HepG2 (cell line): ENCODE results near the gene IQCH. TPM values are rescaled to one million over a fixed set of nuclear protein-coding genes. Genes with fewer than 3 reads are reported as not detected.

ENCODE experiments used
- ATAC-seq: fragments of 200-7000 bp; cut with Tn5 transposase; 3 replicates; pipeline ENCODE4 v1.9.1; 2020; ENCODE audit warnings: mild to moderate bottlenecking, moderate library complexity
- BruUV-seq: library from RNA; stranded (reverse); fragments of 400-500 nt; replicated peaks from 2 replicates; lab custom pipeline; 2021; lab: Mats Ljungman, UMichigan
- CTCF ChIA-PET: fragments of 300-600 bp; formaldehyde crosslinking; extraction: SDS; loops from one replicate; lab custom pipeline; 2021; ENCODE audit warnings: low total read pairs, inconsistent platforms, low intra/inter-chr PET ratio; lab: Yijun Ruan, JAX
- POLR2A ChIA-PET: fragments of 350-600 bp; sonication (Branson Sonifier 250); formaldehyde crosslinking; loops from one replicate; lab custom pipeline; 2020; ENCODE audit warnings: antibody characterized with exemption, inconsistent platforms; lab: Yijun Ruan, JAX
- DNase-seq: peaks from one replicate; pipeline ENCODE4 v3.0.0-alpha.2; 2015; ENCODE audit warnings: low spot score
- FAIRE-seq: peaks from 3 replicates; lab custom pipeline; 2011; peaks lifted over from hg19 to GRCh38; lab: Jason Lieb, UNC
- H2AFZ ChIP-seq: one replicate; pipeline ENCODE4 v1.6.1; 2011; ENCODE audit warnings: low read length, inconsistent platforms
- H3K27ac ChIP-seq: fragments of 300-600 bp; 3 replicates; pipeline ENCODE4 v1.8.0; 2011; ENCODE audit warnings: mixed run types, mild to moderate bottlenecking, mixed read lengths, low read length, inconsistent platforms; ENCODE audit not compliant: insufficient read depth; ENCODE audit errors: extremely low read length
- H3K27me3 ChIP-seq, 2 experiments: fragments of 200-600 bp in 1 of 2; 2 replicates in 1 of 2; 3 replicates in 1 of 2; pipeline versions ENCODE4 v1.6.0 to v1.8.0; 2011; ENCODE audit warnings: low read length in 2 of 2, mild to moderate bottlenecking in 2 of 2, moderate library complexity in 2 of 2, inconsistent platforms in 1 of 2; ENCODE audit not compliant: insufficient read depth in 2 of 2, control insufficient read depth in 1 of 2
- H3K36me3 ChIP-seq, 2 experiments: fragments of 200-600 bp in 1 of 2; replicated peaks in 1 of 2; 2 replicates in 1 of 2; 3 replicates in 1 of 2; pipeline versions ENCODE4 v1.5.1 to v1.8.0; 2011; ENCODE audit warnings: low read length in 2 of 2, inconsistent platforms in 1 of 2; ENCODE audit not compliant: insufficient read depth in 2 of 2, control insufficient read depth in 1 of 2
- H3K4me1 ChIP-seq: 2 replicates; pipeline ENCODE4 v1.5.1; 2012; ENCODE audit warnings: low read length, inconsistent platforms; ENCODE audit not compliant: insufficient read depth
- H3K4me2 ChIP-seq: 2 replicates; pipeline ENCODE4 v1.6.0; 2011; ENCODE audit warnings: low read depth, low read length, inconsistent platforms
- H3K4me3 ChIP-seq, 3 experiments: fragments of 200-600 bp in 1 of 3; sonication (generic), shearing (Covaris generic) in 1 of 3; replicated peaks in 1 of 3; 2 replicates each; pipeline ENCODE4 v1.5.1; 2011 to 2016; ENCODE audit warnings: low read length in 3 of 3, inconsistent platforms in 2 of 3, low read depth in 2 of 3, mild to moderate bottlenecking in 2 of 3, control low read depth in 1 of 3, mixed read lengths in 1 of 3; ENCODE audit not compliant: insufficient read depth in 1 of 3
- H3K79me2 ChIP-seq: one replicate; pipeline ENCODE4 v1.6.1; 2011; ENCODE audit warnings: low read length, inconsistent platforms; ENCODE audit not compliant: insufficient read depth
- H3K9ac ChIP-seq: 2 replicates; pipeline ENCODE4 v1.6.0; 2011; ENCODE audit warnings: mild to moderate bottlenecking, low read depth, low read length, inconsistent platforms; ENCODE audit not compliant: insufficient read depth
- H3K9me3 ChIP-seq: 2 replicates; pipeline ENCODE4 v1.5.1; 2012; ENCODE audit warnings: mild to moderate bottlenecking, low read length
- H4K20me1 ChIP-seq: 2 replicates; pipeline ENCODE4 v1.6.0; 2011; ENCODE audit warnings: inconsistent platforms, mild to moderate bottlenecking, low read length, moderate library complexity; ENCODE audit not compliant: insufficient read depth
- ASH2L ChIP-seq: fragments of 300-600, 200-600 bp; sonication (generic); IDR thresholded peaks from 2 replicates; pipeline ENCODE4 v1.7.0; 2017; ENCODE audit warnings: low read depth, mild to moderate bottlenecking, moderate library complexity, mixed read lengths, low read length; ENCODE audit not compliant: insufficient read length
- CCDC6 ChIP-seq: sonication (generic); formaldehyde crosslinking; IDR thresholded peaks from 2 replicates; pipeline ENCODE4 v1.8.1; 2022; ENCODE audit warnings: mild to moderate bottlenecking, missing genetic modification reagents, moderate library complexity
- EED ChIP-seq: sonication (generic); formaldehyde crosslinking; IDR thresholded peaks from 2 replicates; pipeline ENCODE4 v1.5.0; 2020; ENCODE audit warnings: mild to moderate bottlenecking, missing genetic modification reagents
- FOXC1 ChIP-seq: sonication (generic); formaldehyde crosslinking; IDR thresholded peaks from 2 replicates; pipeline ENCODE4 v1.8.0; 2022; ENCODE audit warnings: mild to moderate bottlenecking, missing genetic modification reagents, borderline replicate concordance
- GTF2F1 ChIP-seq: fragments of 150-350 bp; IDR thresholded peaks from 2 replicates; pipeline ENCODE4 v1.6.1; 2014; ENCODE audit warnings: low read length
- MBD4 ChIP-seq: IDR thresholded peaks from 2 replicates; pipeline ENCODE4 v1.6.1; 2012; ENCODE audit warnings: low read length, inconsistent platforms, borderline replicate concordance
- MEF2D ChIP-seq: sonication (generic); formaldehyde crosslinking; IDR thresholded peaks from 2 replicates; pipeline ENCODE4 v1.5.1; 2020; ENCODE audit warnings: mild to moderate bottlenecking, missing genetic modification reagents
- POGZ ChIP-seq: sonication (generic); formaldehyde crosslinking; IDR thresholded peaks from 2 replicates; pipeline ENCODE4 v1.4.0; 2020; ENCODE audit warnings: mild to moderate bottlenecking, missing genetic modification reagents
- RFX3 ChIP-seq: IDR thresholded peaks from 2 replicates; pipeline ENCODE4 v1.6.1; 2016; ENCODE audit warnings: missing biosample characterization, missing genetic modification reagents
- TCF7L2 ChIP-seq: IDR thresholded peaks from 2 replicates; pipeline ENCODE4 v1.6.1; 2011; ENCODE audit warnings: mild to moderate bottlenecking, low read depth, low read length, moderate library complexity
- ZC3H13 ChIP-seq: sonication (generic); formaldehyde crosslinking; IDR thresholded peaks from 2 replicates; pipeline ENCODE4 v1.8.1; 2023; ENCODE audit warnings: mild to moderate bottlenecking, missing genetic modification reagents, moderate library complexity
- ZFP36L1 ChIP-seq: sonication (generic); formaldehyde crosslinking; IDR thresholded peaks from 2 replicates; pipeline ENCODE4 v1.8.0; 2022; ENCODE audit warnings: mild to moderate bottlenecking, missing genetic modification reagents, moderate library complexity
- ZNF337 ChIP-seq: sonication (generic); formaldehyde crosslinking; IDR thresholded peaks from 2 replicates; pipeline ENCODE4 v1.5.1; 2020; ENCODE audit warnings: missing genetic modification reagents, low read depth, mild to moderate bottlenecking, borderline replicate concordance
- ZNF567 ChIP-seq: sonication (generic); formaldehyde crosslinking; IDR thresholded peaks from 2 replicates; pipeline ENCODE4 v1.8.1; 2023; ENCODE audit warnings: mild to moderate bottlenecking, missing genetic modification reagents, borderline replicate concordance
- ZNF569 ChIP-seq: sonication (generic); formaldehyde crosslinking; IDR thresholded peaks from 2 replicates; pipeline ENCODE4 v1.5.0; 2020; ENCODE audit warnings: mild to moderate bottlenecking, missing genetic modification reagents, moderate library complexity, borderline replicate concordance
- WGBS: methylation state at CpG from one replicate; pipeline ENCODE4 v1.1.6; 2017; ENCODE audit warnings: low lambda C conversion rate; 5-methylcytosine and 5-hydroxymethylcytosine counted together
- in situ Hi-C: cut with HindIII; loops from 2 replicates; pipeline ENCODE4 v1.10.0; 2017; ENCODE audit warnings: low pct_unique_long_range_greater_than_20kb; ENCODE audit not compliant: extremely low pct_ligation_motif_present
- intact Hi-C: fragments of 100-400 bp; cut with micrococcal nuclease; formaldehyde crosslinking; loops from one replicate; pipeline ENCODE4 v1.10.0; 2022; ENCODE audit not compliant: unreplicated experiment
- polyA plus RNA-seq, 8 experiments: library from polyadenylated mRNA; depleted of rRNA in 3 of 8; stranded (reverse) in 7 of 8; unstranded in 1 of 8; fragments of >200 nt; fragmentation: Illumina TruSeq in 4 of 8; extraction: Trizol in 4 of 8; gene quantifications; 2 replicates each; pipeline versions ENCODE4 v1.2.1 to v1.2.3, GENCODE V29; 2011 to 2016; ENCODE audit warnings: low read depth in 4 of 8, missing spikeins in 1 of 8, mixed read lengths in 1 of 8; ENCODE audit not compliant: insufficient read depth in 1 of 8
- total RNA-seq, 5 experiments: library from RNA; depleted of rRNA; stranded (reverse); fragments of >200 nt; fragmentation: Illumina TruSeq; extraction: Trizol; gene quantifications; 2 replicates each; pipeline ENCODE4 v1.2.3, GENCODE V29; 2016; ENCODE audit warnings: low read depth in 1 of 5
- TF ChIP-seq, protein P1 (sequence below): fragments of 450-650 bp; IDR thresholded peaks from 2 replicates; pipeline ENCODE4 v1.6.1; 2016
- TF ChIP-seq, protein P2 (sequence below): sonication (generic); formaldehyde crosslinking; IDR thresholded peaks from 2 replicates; pipeline ENCODE4 v1.4.0; 2020; ENCODE audit warnings: missing genetic modification reagents

Gene IQCH
- total and polyA plus RNA-seq, 2 of the 13 experiments (the other 11 are each of a cell fraction or from before 2014, with no cell fraction given) = 0.16 to 0.55 TPM

DNA sequence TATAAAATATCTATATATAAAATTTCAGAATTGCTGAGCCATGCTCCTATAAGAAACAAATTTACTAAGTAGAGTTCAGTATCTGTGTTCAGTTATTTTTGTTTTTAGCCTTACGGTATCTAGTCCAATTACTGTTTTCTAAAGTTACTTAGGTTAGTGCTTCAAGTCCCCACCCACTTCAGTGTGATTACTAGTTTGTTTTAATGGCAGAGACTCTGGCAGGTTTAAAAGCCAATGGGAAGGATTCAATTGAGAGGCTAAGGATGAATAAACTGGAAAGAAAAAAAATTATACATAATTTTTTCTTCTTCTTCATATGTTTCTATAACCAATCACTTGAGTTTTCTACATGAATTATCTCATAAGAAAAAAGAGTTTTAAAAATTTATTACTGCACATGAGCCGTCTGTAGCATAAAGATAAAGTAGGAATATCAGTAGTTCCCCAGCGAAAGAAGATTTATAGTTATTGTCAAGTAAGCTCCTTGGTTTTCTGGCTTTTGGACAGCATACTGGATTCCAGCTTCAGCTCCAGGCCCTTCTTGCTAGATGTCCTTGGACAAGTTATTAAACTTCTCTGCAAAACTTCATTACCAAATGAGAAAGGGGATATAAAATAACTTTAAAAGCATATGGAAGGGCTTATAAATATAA is 46.9 kb upstream of the IQCH start:
- peaks cover 0 to 9% of the 10 kb centered on the region in 2 experiments; a peak in 1 of 5 replicates for H3K36me3 ChIP-seq
- BruUV-seq = no TSS peak

More for the DNA sequence above, 46.9 kb upstream of the IQCH start:
- FAIRE-seq (no peak), ATAC-seq (no peak), DNase-seq (no peak)
- H3K4me2 ChIP-seq = no peak overlapping the region
- no peaks in the 10 kb centered on the region for H3K9me3 ChIP-seq
- TF ChIP-seq, protein P1, sequence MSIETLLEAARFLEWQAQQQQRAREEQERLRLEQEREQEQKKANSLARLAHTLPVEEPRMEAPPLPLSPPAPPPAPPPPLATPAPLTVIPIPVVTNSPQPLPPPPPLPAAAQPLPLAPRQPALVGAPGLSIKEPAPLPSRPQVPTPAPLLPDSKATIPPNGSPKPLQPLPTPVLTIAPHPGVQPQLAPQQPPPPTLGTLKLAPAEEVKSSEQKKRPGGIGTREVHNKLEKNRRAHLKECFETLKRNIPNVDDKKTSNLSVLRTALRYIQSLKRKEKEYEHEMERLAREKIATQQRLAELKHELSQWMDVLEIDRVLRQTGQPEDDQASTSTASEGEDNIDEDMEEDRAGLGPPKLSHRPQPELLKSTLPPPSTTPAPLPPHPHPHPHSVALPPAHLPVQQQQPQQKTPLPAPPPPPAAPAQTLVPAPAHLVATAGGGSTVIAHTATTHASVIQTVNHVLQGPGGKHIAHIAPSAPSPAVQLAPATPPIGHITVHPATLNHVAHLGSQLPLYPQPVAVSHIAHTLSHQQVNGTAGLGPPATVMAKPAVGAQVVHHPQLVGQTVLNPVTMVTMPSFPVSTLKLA = no peak
- TF ChIP-seq MEF2D (CRISPR knock-in tag) = no peak
- TF ChIP-seq GTF2F1 = no peak
- no peak for TF ChIP-seq ZNF569 (CRISPR knock-in tag)
- no peak for TF ChIP-seq RFX3
- TF ChIP-seq POGZ = no peak
- no peak for TF ChIP-seq CCDC6 (CRISPR knock-in tag)
- no peak for TF ChIP-seq ZC3H13 (CRISPR knock-in tag)
- TF ChIP-seq, protein P2, sequence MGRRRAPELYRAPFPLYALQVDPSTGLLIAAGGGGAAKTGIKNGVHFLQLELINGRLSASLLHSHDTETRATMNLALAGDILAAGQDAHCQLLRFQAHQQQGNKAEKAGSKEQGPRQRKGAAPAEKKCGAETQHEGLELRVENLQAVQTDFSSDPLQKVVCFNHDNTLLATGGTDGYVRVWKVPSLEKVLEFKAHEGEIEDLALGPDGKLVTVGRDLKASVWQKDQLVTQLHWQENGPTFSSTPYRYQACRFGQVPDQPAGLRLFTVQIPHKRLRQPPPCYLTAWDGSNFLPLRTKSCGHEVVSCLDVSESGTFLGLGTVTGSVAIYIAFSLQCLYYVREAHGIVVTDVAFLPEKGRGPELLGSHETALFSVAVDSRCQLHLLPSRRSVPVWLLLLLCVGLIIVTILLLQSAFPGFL = no peak
- no peak for TF ChIP-seq TCF7L2
- TF ChIP-seq MBD4 = no peak
- no peak for TF ChIP-seq ZNF567 (CRISPR knock-in tag)
- TF ChIP-seq ZNF337 (CRISPR knock-in tag) = no peak
- no peak for TF ChIP-seq EED (CRISPR knock-in tag)
- TF ChIP-seq FOXC1 (CRISPR knock-in tag) = no peak
- TF ChIP-seq ASH2L = no peak
- no peak for TF ChIP-seq ZFP36L1
- ChIA-PET POLR2A (no interaction called here), CTCF (no interaction called here)
- H3K27ac ChIP-seq = no peak overlapping the region
- no peak overlapping the region for H3K9ac ChIP-seq
- H3K4me1 ChIP-seq = no peaks in the 10 kb centered on the region
- no peaks in the 10 kb centered on the region for H3K79me2 ChIP-seq
- no peaks in the 10 kb centered on the region for H3K27me3 ChIP-seq
- H3K4me3 ChIP-seq = no peak overlapping the region
- in situ Hi-C loops = no loop called here
- intact Hi-C loops = no loop called here
- 93% methylated on average over 3 of the region's 3 CpGs for WGBS
- H2AFZ ChIP-seq = no peak overlapping the region
- H4K20me1 ChIP-seq = no peaks in the 10 kb centered on the region
